GM12801 (cell line): ENCODE data around the gene GFOD2.

ENCODE experiments used
- CTCF ChIP-seq: IDR thresholded peaks from one replicate; pipeline ENCODE4 v1.5.1; 2011; ENCODE audit warnings: control low read depth; ENCODE audit not compliant: insufficient read length; ENCODE audit errors: extremely low read depth

Gene GFOD2

GRCh38 chr16:67760956-67761230, 41.8 kb upstream of the GFOD2 start:
- no peak for TF ChIP-seq CTCF

GRCh38 chr16:67760206-67760955, 41.3 kb upstream of the GFOD2 start:
- no peak for TF ChIP-seq CTCF

- TF ChIP-seq CTCF, result no peak
Observed at GRCh38 chr16:67758966-67759365, 39.9 kb upstream of the GFOD2 start.

GRCh38 chr16:67758006-67758405, 38.9 kb upstream of the GFOD2 start:
- no peak for TF ChIP-seq CTCF

DNA sequence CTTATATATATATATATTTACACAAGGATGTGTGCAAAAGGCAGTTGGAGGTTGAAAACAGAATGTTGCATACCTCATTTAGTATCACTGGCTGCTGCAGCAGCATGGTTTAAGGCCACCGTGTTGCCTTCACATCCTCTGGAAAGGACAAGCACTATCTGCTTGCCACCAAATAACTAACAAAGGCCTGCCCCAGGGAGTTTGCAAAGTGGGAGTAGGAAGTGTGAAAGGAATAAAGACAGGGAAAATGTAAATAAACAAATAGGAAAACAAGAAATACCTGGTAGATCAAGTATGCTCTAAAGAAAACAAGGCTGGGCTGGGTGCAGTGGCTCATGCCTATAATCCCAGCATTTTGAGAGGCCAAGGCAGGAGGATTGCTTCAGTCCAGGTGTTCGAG, 33.5 kb upstream of the GFOD2 start:
- TF ChIP-seq CTCF, result no peak

- no peak for TF ChIP-seq CTCF
Observed at GRCh38 chr16:67750466-67750865, 31.4 kb upstream of the GFOD2 start.

DNA sequence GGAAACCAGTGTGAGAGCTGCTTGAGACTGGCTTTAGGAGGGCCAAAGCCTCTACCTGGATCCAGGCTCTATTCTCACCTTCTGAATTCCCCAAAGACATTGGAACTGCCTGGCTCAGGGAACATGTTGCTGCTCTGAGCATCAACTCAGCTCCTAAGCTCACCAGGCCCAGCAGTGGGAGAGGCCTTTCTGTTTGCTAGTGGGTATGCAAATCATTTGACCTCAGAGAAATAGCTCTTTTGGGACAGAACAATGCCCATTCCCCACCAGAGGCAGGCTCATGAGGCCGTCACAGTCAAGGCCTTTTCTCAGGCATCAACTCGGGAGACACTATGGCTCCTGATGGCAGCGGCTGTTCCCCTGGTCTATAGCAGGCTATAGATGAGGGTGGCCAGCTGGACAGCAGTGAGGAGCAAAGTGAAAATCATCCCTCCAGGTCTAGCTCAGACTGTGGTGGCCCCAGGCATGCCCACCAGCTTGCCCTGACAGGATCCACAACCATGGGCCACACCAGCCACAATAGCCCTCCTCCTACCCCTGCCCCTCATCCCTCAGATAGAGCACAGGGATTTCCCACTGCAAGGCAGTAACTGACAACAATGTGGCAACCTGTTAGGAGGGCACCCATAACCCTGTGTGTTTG, 30.4 kb upstream of the GFOD2 start:
- no peak for TF ChIP-seq CTCF

DNA sequence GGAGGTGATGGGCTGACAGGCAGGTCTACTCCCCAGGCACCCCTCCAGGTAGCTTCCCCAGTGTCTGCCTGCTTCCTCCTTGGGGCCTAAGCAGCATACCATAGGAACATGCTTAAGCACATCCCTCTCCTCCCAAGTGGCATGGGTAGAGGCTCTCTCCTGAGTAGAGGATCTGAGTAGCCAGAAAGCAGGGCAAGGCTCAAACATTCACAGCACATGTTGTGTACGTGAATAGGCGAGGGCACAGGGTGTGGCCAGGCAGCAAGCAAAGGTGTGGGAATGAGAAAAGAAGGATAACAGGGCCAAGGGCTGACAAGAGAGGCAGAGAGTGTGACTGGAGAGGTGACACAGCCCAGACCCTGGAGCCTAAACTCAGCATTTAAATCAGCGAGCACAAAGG, 29.7 kb upstream of the GFOD2 start:
- no peak for TF ChIP-seq CTCF
